SK-N-SH (cell line): ENCODE results near the gene PIGW. TPM values are rescaled to one million over a fixed set of nuclear protein-coding genes. Genes with fewer than 3 reads are reported as not detected.

ENCODE experiments used
- CTCF ChIA-PET: fragments of 300-600, 350-600 bp; formaldehyde crosslinking; extraction: SDS; loops from one replicate; lab custom pipeline; 2021; lab: Yijun Ruan, JAX
- POLR2A ChIA-PET: fragments of 350-600 bp; sonication (Branson Sonifier 250); formaldehyde crosslinking; extraction: SDS; loops from one replicate; lab custom pipeline; 2020; ENCODE audit warnings: antibody characterized with exemption, inconsistent platforms; lab: Yijun Ruan, JAX
- DNase-seq: peaks from one replicate; pipeline ENCODE4 v3.0.0; 2012
- H2AFZ ChIP-seq: fragments of 200-600 bp; sonication (generic); 2 replicates; pipeline ENCODE4 v1.8.1; 2016; ENCODE audit warnings: antibody characterized with exemption, mild to moderate bottlenecking, low read depth
- H3F3A ChIP-seq: fragments of 200-600 bp; sonication (generic); replicated peaks from 2 replicates; pipeline ENCODE3; 2016; ENCODE audit warnings: antibody characterized with exemption, mild to moderate bottlenecking; ENCODE audit not compliant: insufficient read depth
- H3K27ac ChIP-seq, 2 experiments: fragments of 200-500 bp in 1 of 2; fragments of 200-600 bp in 1 of 2; sonication (Bioruptor generic) in 1 of 2; sonication (generic), shearing (Covaris generic) in 1 of 2; 2 replicates each; pipeline versions ENCODE4 v1.5.1 to v1.6.1; 2014 to 2016; ENCODE audit warnings: low read depth in 2 of 2, inconsistent platforms in 1 of 2, low read length in 1 of 2, mild to moderate bottlenecking in 1 of 2, mixed read lengths in 1 of 2
- H3K27me3 ChIP-seq: fragments of 200-600 bp; sonication (generic), shearing (Covaris generic); 2 replicates; pipeline ENCODE4 v1.6.1; 2016; ENCODE audit warnings: mixed run types; ENCODE audit not compliant: insufficient read depth
- H3K36me3 ChIP-seq, 2 experiments: fragments of 200-500 bp in 1 of 2; fragments of 200-600 bp in 1 of 2; sonication (Bioruptor generic) in 1 of 2; sonication (generic) in 1 of 2; replicated peaks in 1 of 2; 2 replicates each; pipeline versions ENCODE3 to v1.5.1; 2014 to 2016; ENCODE audit warnings: low read length in 1 of 2, mild to moderate bottlenecking in 1 of 2; ENCODE audit not compliant: insufficient read depth in 2 of 2, control insufficient read depth in 1 of 2
- H3K4me1 ChIP-seq, 2 experiments: fragments of 200-500 bp in 1 of 2; fragments of 200-600 bp in 1 of 2; sonication (Bioruptor generic) in 1 of 2; sonication (generic), shearing (Covaris generic) in 1 of 2; 2 replicates each; pipeline versions ENCODE4 v1.5.1 to v1.6.1; 2014 to 2016; ENCODE audit warnings: low read depth in 1 of 2, low read length in 1 of 2, mixed run types in 1 of 2; ENCODE audit not compliant: insufficient read depth in 2 of 2, control insufficient read depth in 1 of 2
- H3K4me2 ChIP-seq: fragments of 200-600 bp; sonication (generic), shearing (Covaris generic); 2 replicates; pipeline ENCODE4 v1.6.1; 2017; ENCODE audit warnings: mixed run types
- H3K4me3 ChIP-seq, 2 experiments: fragments of 200-500 bp in 1 of 2; fragments of 200-600 bp in 1 of 2; sonication (Bioruptor generic) in 1 of 2; sonication (generic), shearing (Covaris generic) in 1 of 2; 2 replicates each; pipeline versions ENCODE4 v1.5.1 to v1.8.1; 2014 to 2016; ENCODE audit warnings: low read depth in 2 of 2, inconsistent platforms in 1 of 2, low read length in 1 of 2, mild to moderate bottlenecking in 1 of 2, mixed read lengths in 1 of 2, moderate library complexity in 1 of 2
- H3K79me2 ChIP-seq: fragments of 200-600 bp; sonication (generic); 2 replicates; pipeline ENCODE4 v1.8.1; 2017; ENCODE audit warnings: mild to moderate bottlenecking; ENCODE audit not compliant: insufficient read depth
- H3K9ac ChIP-seq: fragments of 200-600 bp; sonication (generic); 2 replicates; pipeline ENCODE4 v1.6.1; 2017; ENCODE audit warnings: mixed run types
- H3K9me2 ChIP-seq: fragments of 200-600 bp; sonication (generic); 2 replicates; pipeline ENCODE4 v1.6.1; 2017; ENCODE audit warnings: mixed run types
- H3K9me3 ChIP-seq: fragments of 200-600 bp; sonication (generic); 2 replicates; pipeline ENCODE4 v1.6.1; 2017; ENCODE audit warnings: mixed run types, mild to moderate bottlenecking, moderate library complexity
- H4K20me1 ChIP-seq: fragments of 200-600 bp; sonication (generic); 2 replicates; pipeline ENCODE4 v1.6.1; 2017; ENCODE audit warnings: mild to moderate bottlenecking, mixed run types; ENCODE audit not compliant: insufficient read depth
- EP300 ChIP-seq, 2 experiments: IDR thresholded peaks; 2 replicates each; pipeline versions ENCODE4 v1.4.0 to v1.6.1; 2012; ENCODE audit warnings: borderline replicate concordance in 1 of 2, low read depth in 1 of 2, low read length in 1 of 2
- EZH2phosphoT487 ChIP-seq: fragments of 200-600 bp; sonication (generic); IDR thresholded peaks from 2 replicates; pipeline ENCODE4 v1.6.1; 2017; ENCODE audit warnings: low read depth, mixed run types, mild to moderate bottlenecking, antibody characterized with exemption, moderate library complexity, borderline replicate concordance
- MXI1 ChIP-seq: IDR thresholded peaks from 2 replicates; pipeline ENCODE4 v1.6.1; 2012; ENCODE audit warnings: mild to moderate bottlenecking, low read depth, low read length, improper control_type of control experiment
- RCOR1 ChIP-seq: fragments of 150-350 bp; IDR thresholded peaks from 2 replicates; pipeline ENCODE4 v1.6.1; 2017; ENCODE audit warnings: antibody characterized with exemption, low read length
- RXRA ChIP-seq: IDR thresholded peaks from 2 replicates; pipeline ENCODE4 v1.4.0; 2012; ENCODE audit warnings: low read depth, mild to moderate bottlenecking, borderline replicate concordance
- SIN3A ChIP-seq: IDR thresholded peaks from 2 replicates; pipeline ENCODE4 v1.6.1; 2012; ENCODE audit warnings: low read depth, mild to moderate bottlenecking, low read length, moderate library complexity, borderline replicate concordance
- SMC3 ChIP-seq: IDR thresholded peaks from 2 replicates; pipeline ENCODE4 v1.6.1; 2012; ENCODE audit warnings: low read depth, low read length, improper control_type of control experiment
- TAF1 ChIP-seq: IDR thresholded peaks from 2 replicates; pipeline ENCODE4 v1.6.1; 2012; ENCODE audit warnings: low read depth, mild to moderate bottlenecking, low read length, moderate library complexity, borderline replicate concordance
- TCF12 ChIP-seq: IDR thresholded peaks from 2 replicates; pipeline ENCODE4 v1.4.0; 2012
- TEAD4 ChIP-seq: IDR thresholded peaks from 2 replicates; pipeline ENCODE4 v1.4.0; 2012; ENCODE audit warnings: mild to moderate bottlenecking, borderline replicate concordance; ENCODE audit not compliant: insufficient read depth
- WGBS: methylation state at CpG from one replicate; pipeline ENCODE4 v1.1.6; 2017; ENCODE audit warnings: low lambda C conversion rate; 5-methylcytosine and 5-hydroxymethylcytosine counted together
- polyA plus RNA-seq, 3 experiments: library from polyadenylated mRNA; depleted of rRNA; stranded (reverse); fragments of >200 nt; gene quantifications; 2 replicates each; pipeline ENCODE4 v1.2.3, GENCODE V29; 2012
- TF ChIP-seq, protein P1 (sequence below): IDR thresholded peaks from 2 replicates; pipeline ENCODE4 v1.6.1; 2012; ENCODE audit warnings: mild to moderate bottlenecking, low read depth, low read length, moderate library complexity
- TF ChIP-seq, protein P2 (sequence below): fragments of 150-350 bp; IDR thresholded peaks from 2 replicates; pipeline ENCODE4 v1.6.1; 2017; ENCODE audit warnings: antibody characterized with exemption, low read length, low read depth, borderline replicate concordance
- TF ChIP-seq, protein P3 (sequence below): IDR thresholded peaks from 2 replicates; pipeline ENCODE4; 2012
- TF ChIP-seq, protein P4 (sequence below): fragments of 200-600 bp; sonication (generic); IDR thresholded peaks from 2 replicates; pipeline ENCODE4 v1.6.1; 2017; ENCODE audit warnings: antibody characterized with exemption, mild to moderate bottlenecking, moderate library complexity

PIGW gene
- polyA plus RNA-seq, 1 of the 3 experiments (the other 2 are of a cell fraction) = 10.1 TPM

DNA sequence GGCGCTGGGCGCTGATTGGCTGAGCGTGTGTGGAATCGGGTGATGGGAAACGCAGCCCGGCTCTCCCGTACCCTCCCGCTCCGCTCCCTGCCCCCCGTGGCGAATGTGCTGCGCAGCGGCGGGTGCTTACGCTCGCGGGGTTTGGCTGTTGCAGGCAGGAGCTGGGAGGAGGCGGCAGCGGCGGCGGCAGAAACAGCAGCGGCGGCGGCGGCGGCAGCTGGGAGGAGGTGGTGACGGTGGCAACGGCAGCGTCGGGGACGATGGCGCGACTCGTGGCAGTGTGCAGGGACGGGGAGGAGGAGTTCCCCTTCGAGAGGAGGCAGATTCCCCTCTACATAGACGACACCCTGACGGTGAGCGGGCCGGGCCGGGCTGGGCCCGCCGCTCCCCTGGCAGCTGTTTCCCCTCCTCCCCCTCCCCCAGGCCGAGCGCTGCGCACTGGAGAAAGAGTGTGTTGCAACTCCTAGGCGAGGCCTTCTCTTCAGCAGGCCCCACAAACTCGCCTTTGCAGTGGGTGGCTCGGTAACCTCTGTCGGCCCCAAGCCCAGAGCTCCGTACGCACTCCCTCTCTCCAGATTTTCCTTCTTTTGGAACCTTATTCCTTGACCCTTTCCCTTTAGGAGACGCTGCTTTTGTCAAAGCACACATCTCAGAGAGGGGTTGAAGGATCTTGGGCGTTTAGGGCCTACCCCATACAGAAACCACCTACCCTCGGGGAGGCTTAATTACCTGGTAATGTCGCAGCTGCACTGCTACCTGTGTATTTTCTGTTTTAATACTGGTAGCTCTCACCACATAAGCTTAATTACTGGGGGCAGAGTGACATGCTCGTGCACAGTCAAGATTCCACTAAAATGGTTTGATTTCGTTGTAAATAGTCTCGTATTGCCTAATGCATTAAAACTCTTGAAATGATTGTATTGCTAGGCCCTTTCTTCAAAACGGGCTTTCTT lies 11.0 kb downstream of the PIGW start (continued):
- TF ChIP-seq, protein P1, sequence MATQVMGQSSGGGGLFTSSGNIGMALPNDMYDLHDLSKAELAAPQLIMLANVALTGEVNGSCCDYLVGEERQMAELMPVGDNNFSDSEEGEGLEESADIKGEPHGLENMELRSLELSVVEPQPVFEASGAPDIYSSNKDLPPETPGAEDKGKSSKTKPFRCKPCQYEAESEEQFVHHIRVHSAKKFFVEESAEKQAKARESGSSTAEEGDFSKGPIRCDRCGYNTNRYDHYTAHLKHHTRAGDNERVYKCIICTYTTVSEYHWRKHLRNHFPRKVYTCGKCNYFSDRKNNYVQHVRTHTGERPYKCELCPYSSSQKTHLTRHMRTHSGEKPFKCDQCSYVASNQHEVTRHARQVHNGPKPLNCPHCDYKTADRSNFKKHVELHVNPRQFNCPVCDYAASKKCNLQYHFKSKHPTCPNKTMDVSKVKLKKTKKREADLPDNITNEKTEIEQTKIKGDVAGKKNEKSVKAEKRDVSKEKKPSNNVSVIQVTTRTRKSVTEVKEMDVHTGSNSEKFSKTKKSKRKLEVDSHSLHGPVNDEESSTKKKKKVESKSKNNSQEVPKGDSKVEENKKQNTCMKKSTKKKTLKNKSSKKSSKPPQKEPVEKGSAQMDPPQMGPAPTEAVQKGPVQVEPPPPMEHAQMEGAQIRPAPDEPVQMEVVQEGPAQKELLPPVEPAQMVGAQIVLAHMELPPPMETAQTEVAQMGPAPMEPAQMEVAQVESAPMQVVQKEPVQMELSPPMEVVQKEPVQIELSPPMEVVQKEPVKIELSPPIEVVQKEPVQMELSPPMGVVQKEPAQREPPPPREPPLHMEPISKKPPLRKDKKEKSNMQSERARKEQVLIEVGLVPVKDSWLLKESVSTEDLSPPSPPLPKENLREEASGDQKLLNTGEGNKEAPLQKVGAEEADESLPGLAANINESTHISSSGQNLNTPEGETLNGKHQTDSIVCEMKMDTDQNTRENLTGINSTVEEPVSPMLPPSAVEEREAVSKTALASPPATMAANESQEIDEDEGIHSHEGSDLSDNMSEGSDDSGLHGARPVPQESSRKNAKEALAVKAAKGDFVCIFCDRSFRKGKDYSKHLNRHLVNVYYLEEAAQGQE = 0 out of 2 replicates have a peak, but pooled peaks have one; percentile 11
- TF ChIP-seq RXRA (no peak), EZH2phosphoT487 (no peak), SMC3 (no peak), TCF12 (no peak; the same call in 1 of the 2 replicates)
- TF ChIP-seq, protein P2, sequence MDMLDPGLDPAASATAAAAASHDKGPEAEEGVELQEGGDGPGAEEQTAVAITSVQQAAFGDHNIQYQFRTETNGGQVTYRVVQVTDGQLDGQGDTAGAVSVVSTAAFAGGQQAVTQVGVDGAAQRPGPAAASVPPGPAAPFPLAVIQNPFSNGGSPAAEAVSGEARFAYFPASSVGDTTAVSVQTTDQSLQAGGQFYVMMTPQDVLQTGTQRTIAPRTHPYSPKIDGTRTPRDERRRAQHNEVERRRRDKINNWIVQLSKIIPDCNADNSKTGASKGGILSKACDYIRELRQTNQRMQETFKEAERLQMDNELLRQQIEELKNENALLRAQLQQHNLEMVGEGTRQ = no peak
- TF ChIP-seq, protein P3, sequence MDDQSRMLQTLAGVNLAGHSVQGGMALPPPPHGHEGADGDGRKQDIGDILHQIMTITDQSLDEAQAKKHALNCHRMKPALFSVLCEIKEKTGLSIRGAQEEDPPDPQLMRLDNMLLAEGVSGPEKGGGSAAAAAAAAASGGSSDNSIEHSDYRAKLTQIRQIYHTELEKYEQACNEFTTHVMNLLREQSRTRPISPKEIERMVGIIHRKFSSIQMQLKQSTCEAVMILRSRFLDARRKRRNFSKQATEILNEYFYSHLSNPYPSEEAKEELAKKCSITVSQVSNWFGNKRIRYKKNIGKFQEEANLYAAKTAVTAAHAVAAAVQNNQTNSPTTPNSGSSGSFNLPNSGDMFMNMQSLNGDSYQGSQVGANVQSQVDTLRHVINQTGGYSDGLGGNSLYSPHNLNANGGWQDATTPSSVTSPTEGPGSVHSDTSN = 0 out of 2 replicates have a peak, but pooled peaks have one; percentile 15
- TF ChIP-seq, all 33 proteins: peak for 11

DNA sequence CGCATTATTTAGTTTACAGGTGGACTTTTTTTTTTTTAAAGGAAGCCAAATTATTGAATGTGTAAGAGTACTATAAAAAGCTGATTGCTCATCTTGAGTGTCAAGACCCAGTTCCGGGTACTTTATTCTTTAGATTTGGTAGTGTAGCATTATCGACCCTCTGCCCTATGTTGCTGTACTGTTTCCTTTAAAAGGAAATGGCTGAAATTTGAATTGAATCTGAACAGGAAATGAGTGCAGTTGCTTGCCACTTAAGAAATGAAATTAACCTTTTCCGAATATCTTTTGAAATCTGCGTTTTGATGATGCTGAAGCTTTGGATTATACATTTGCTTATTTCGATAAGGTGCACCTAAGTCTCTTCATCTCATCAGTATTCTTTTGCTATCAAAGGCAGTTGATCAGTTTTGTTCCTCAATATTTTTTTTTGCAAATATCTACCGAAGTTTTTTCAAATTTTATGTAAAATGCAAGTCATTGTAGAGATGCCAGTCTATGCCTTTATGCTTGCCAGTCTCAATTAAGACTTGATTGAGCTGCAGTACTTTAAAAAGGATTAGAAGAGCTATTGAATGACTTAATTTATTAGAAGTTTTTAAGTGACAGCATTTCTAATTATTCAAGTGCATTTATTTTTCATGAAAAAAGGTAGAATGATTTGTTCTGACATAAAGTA lies 11.8 kb downstream of the PIGW start:
- H3K36me3 ChIP-seq = peaks cover 11 to 19% of the 10 kb centered on the region in 2 experiments
- no peaks in the 10 kb centered on the region for H3K27me3 ChIP-seq
- no peak overlapping the region for H2AFZ ChIP-seq
- H3K4me2 ChIP-seq = peak overlapping the region; percentile 97
- peak overlapping the region; percentile 74 to 79 for H3K4me3 ChIP-seq
- no peaks in the 10 kb centered on the region for H3K9me2 ChIP-seq
- DNase-seq = no peak
- CTCF ChIA-PET = interaction anchor here (0.9 to 3.0 kb wide), 6 partner anchors 12 to 57 kb away, joined by 3 to 16 read pairs (median 3); partner anchors contain the start of genes MYO19 and PIGW
- TF ChIP-seq, protein P4, sequence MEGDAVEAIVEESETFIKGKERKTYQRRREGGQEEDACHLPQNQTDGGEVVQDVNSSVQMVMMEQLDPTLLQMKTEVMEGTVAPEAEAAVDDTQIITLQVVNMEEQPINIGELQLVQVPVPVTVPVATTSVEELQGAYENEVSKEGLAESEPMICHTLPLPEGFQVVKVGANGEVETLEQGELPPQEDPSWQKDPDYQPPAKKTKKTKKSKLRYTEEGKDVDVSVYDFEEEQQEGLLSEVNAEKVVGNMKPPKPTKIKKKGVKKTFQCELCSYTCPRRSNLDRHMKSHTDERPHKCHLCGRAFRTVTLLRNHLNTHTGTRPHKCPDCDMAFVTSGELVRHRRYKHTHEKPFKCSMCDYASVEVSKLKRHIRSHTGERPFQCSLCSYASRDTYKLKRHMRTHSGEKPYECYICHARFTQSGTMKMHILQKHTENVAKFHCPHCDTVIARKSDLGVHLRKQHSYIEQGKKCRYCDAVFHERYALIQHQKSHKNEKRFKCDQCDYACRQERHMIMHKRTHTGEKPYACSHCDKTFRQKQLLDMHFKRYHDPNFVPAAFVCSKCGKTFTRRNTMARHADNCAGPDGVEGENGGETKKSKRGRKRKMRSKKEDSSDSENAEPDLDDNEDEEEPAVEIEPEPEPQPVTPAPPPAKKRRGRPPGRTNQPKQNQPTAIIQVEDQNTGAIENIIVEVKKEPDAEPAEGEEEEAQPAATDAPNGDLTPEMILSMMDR = no peak
- TF ChIP-seq RCOR1 (no peak), MXI1 (no peak), EP300 (IDR thresholded peaks at IDR 0.05; ENCODE audit: borderline replicate concordance in 1 of 2, low read depth in 1 of 2, low read length in 1 of 2) (no peak), TAF1 (no peak), SMC3 (no peak), TEAD4 (no peak), SIN3A (no peak)
- TF ChIP-seq, protein P1 = no peak
- H3K27ac ChIP-seq = peak overlapping the region; percentile 72 to 86
- POLR2A ChIA-PET = interaction anchor here (1.2 to 4.8 kb wide), 2 partner anchors 12 to 17 kb away, joined by 3 to 37 read pairs; partner anchors contain the start of genes MYO19 and PIGW
- H4K20me1 ChIP-seq = peaks cover 56% of the 10 kb centered on the region
- H3F3A ChIP-seq = peaks cover 29% of the 10 kb centered on the region
- peak overlapping the region; percentile 88 for H3K9ac ChIP-seq
- peaks cover 91% of the 10 kb centered on the region for H3K79me2 ChIP-seq
- 14% methylated on average over 7 of the region's 7 CpGs for WGBS
- H3K4me1 ChIP-seq = peaks cover 4 to 9% of the 10 kb centered on the region in 2 experiments; a peak in 2 of 4 replicates
- H3K9me3 ChIP-seq = no peaks in the 10 kb centered on the region
